ENCODE data around the gene ZKSCAN4.

- TF ChIP-seq, protein P1, sequence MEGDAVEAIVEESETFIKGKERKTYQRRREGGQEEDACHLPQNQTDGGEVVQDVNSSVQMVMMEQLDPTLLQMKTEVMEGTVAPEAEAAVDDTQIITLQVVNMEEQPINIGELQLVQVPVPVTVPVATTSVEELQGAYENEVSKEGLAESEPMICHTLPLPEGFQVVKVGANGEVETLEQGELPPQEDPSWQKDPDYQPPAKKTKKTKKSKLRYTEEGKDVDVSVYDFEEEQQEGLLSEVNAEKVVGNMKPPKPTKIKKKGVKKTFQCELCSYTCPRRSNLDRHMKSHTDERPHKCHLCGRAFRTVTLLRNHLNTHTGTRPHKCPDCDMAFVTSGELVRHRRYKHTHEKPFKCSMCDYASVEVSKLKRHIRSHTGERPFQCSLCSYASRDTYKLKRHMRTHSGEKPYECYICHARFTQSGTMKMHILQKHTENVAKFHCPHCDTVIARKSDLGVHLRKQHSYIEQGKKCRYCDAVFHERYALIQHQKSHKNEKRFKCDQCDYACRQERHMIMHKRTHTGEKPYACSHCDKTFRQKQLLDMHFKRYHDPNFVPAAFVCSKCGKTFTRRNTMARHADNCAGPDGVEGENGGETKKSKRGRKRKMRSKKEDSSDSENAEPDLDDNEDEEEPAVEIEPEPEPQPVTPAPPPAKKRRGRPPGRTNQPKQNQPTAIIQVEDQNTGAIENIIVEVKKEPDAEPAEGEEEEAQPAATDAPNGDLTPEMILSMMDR (IDR thresholded peaks at IDR 0.05): no peak
- TF ChIP-seq ZFX (IDR thresholded peaks at IDR 0.05; ENCODE audit: borderline replicate concordance): no peak
Measured at GRCh38 chr6:28295326-28295725, 43.3 kb upstream of the ZKSCAN4 start.

All from 22Rv1 (cell line).